KMS-11 (cell line): Measurements from ENCODE around the gene HNRNPH2.

ENCODE experiments used
- H2AFZ ChIP-seq: fragments of 200-600 bp; sonication (generic); 2 replicates; pipeline ENCODE4 v1.6.1; 2016; ENCODE audit warnings: antibody characterized with exemption, mixed run types, low read depth
- H3K27ac ChIP-seq: fragments of 200-600 bp; sonication (generic); 2 replicates; pipeline ENCODE4 v1.6.1; 2016; ENCODE audit warnings: mild to moderate bottlenecking, mixed run types
- H3K27me3 ChIP-seq: fragments of 200-600 bp; sonication (generic); 2 replicates; pipeline ENCODE4 v1.6.1; 2017; ENCODE audit warnings: mild to moderate bottlenecking, low read depth, mixed run types, moderate library complexity; ENCODE audit not compliant: insufficient read depth
- H3K36me3 ChIP-seq: fragments of 200-600 bp; sonication (generic); 2 replicates; pipeline ENCODE4 v1.6.1; 2017; ENCODE audit warnings: mild to moderate bottlenecking, mixed run types; ENCODE audit not compliant: insufficient read depth
- H3K4me1 ChIP-seq: fragments of 200-600 bp; sonication (generic); 2 replicates; pipeline ENCODE4 v1.6.1; 2016; ENCODE audit warnings: mild to moderate bottlenecking, low read depth, mixed run types; ENCODE audit not compliant: poor library complexity, severe bottlenecking
- H3K4me2 ChIP-seq: fragments of 200-600 bp; sonication (generic); 2 replicates; pipeline ENCODE4 v1.7.0; 2016; ENCODE audit warnings: mild to moderate bottlenecking, mixed run types
- H3K4me3 ChIP-seq: fragments of 200-600 bp; sonication (generic); IDR thresholded peaks from 2 replicates; pipeline ENCODE4 v1.6.1; 2017; ENCODE audit warnings: low read depth, low read length, mixed read lengths; ENCODE audit not compliant: insufficient read depth
- H3K79me2 ChIP-seq: fragments of 200-600 bp; sonication (generic); 2 replicates; pipeline ENCODE4 v1.6.1; 2016; ENCODE audit warnings: low read depth, mixed run types; ENCODE audit not compliant: insufficient read depth
- H3K9ac ChIP-seq: fragments of 200-600 bp; sonication (generic); 2 replicates; pipeline ENCODE4 v1.6.1; 2016; ENCODE audit warnings: mild to moderate bottlenecking, mixed run types
- H4K20me1 ChIP-seq: fragments of 200-600 bp; sonication (generic); 2 replicates; pipeline ENCODE4 v1.6.1; 2016; ENCODE audit warnings: mild to moderate bottlenecking, mixed run types; ENCODE audit not compliant: insufficient read depth
- TF ChIP-seq, protein P1 (sequence below): fragments of 200-600 bp; sonication (generic); conservative IDR thresholded peaks from 2 replicates; pipeline ENCODE4 v1.6.1; 2017; ENCODE audit warnings: low read depth, mild to moderate bottlenecking, antibody characterized with exemption, low read length, moderate library complexity, mixed read lengths

The HNRNPH2 gene

DNA sequence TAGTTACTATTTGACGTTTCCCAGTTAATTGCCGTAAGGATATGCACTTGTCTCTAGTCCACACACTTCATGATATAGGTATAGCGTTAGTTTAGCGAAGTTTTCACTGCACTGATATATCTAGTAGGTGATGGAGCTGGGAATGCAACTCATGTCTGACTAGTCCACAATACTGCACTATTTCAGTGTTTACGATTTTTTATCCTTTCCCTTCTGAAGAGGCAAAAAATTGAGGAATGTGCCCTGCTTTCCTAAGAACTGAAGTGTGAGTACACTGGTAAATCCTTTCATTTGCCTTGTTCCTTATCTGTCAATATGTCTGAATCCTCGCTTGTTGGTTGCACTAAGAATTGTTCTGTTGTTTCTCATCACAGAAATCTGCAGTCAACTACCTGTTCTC, 16.2 kb upstream of the HNRNPH2 start:
- TF ChIP-seq, protein P1, sequence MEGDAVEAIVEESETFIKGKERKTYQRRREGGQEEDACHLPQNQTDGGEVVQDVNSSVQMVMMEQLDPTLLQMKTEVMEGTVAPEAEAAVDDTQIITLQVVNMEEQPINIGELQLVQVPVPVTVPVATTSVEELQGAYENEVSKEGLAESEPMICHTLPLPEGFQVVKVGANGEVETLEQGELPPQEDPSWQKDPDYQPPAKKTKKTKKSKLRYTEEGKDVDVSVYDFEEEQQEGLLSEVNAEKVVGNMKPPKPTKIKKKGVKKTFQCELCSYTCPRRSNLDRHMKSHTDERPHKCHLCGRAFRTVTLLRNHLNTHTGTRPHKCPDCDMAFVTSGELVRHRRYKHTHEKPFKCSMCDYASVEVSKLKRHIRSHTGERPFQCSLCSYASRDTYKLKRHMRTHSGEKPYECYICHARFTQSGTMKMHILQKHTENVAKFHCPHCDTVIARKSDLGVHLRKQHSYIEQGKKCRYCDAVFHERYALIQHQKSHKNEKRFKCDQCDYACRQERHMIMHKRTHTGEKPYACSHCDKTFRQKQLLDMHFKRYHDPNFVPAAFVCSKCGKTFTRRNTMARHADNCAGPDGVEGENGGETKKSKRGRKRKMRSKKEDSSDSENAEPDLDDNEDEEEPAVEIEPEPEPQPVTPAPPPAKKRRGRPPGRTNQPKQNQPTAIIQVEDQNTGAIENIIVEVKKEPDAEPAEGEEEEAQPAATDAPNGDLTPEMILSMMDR: no peak
- Histone ChIP-seq H3K36me3 (peaks cover 11% of the 10 kb centered on the region; the same call in 1 of the 2 replicates), H3K27me3 (no peaks in the 10 kb centered on the region), H3K79me2 (peaks cover 27% of the 10 kb centered on the region), H3K27ac (peak overlapping the region; percentile 91), H3K4me2 (peak overlapping the region; percentile 68), H3K4me1 (peaks cover 11% of the 10 kb centered on the region), H3K9ac (peak overlapping the region; percentile 98), H2AFZ (no peak overlapping the region), H4K20me1 (no peaks in the 10 kb centered on the region), H3K4me3 (no peak overlapping the region)

DNA sequence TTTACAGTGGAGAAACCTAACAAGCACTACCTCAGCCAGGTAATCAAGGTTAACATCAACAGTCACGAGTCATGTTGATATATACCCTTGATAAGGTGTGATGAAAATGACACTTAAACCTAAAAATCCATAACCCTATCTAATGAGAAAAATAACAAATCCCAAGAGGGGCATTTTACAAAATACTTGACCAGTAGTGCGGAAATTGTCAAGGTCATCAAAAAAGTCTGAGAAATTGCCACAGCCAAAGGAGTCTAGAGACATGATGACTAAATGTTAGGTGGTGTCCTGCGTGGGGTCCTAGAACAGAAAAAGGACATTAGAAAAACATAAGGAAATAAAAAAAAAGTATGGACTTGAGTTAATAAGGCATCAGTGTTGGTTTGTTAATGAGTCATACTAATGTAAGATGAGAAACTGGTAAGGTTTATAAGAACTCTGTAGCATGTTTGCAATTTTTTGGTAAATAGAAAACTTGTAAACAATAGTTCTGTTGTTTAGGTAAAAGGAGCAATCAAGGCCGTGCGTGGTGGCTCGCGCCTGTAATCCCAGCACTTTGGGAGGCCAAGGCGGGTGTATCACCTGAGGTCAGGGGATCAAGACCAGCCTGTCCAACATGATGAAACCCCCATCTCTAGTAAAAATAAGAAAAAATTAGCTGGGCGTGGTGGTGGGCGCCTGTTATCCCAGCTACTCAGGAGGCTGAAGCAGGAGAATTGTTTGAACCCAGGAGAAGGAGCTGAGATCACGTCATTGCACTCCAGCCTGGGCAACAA, 14.3 kb upstream of the HNRNPH2 start:
- Histone ChIP-seq H3K36me3 (peaks cover 11% of the 10 kb centered on the region; the same call in 1 of the 2 replicates), H4K20me1 (no peaks in the 10 kb centered on the region), H3K4me3 (no peak overlapping the region), H3K27me3 (no peaks in the 10 kb centered on the region), H2AFZ (no peak overlapping the region), H3K27ac (no peak overlapping the region), H3K79me2 (peaks cover 27% of the 10 kb centered on the region), H3K4me1 (peaks cover 11% of the 10 kb centered on the region), H3K4me2 (no peak overlapping the region), H3K9ac (no peak overlapping the region)
- TF ChIP-seq, protein P1: no peak

DNA sequence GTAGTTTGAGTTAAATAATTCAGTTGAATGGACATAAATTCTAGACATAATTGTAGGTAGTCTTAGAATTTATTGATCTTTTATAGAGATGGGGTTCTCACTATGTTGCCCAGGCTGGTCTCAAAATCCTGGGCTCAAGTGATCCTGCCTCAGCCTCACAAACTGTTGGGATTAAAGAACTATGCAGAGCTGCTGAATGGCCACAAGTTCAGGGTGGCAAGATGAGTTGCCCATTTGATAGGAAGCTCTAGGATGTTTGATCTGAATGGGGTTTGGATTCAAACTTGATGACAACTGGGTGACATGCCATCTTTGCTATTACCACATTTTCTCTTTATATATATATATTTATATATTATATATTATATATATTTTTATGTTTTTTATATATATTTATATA, 13.7 kb upstream of the HNRNPH2 start:
- no peak overlapping the region for H3K4me3 ChIP-seq
- no peak overlapping the region for H3K27ac ChIP-seq
- H3K4me2 ChIP-seq: no peak overlapping the region
- H3K4me1 ChIP-seq: peaks cover 11% of the 10 kb centered on the region
- H4K20me1 ChIP-seq: no peaks in the 10 kb centered on the region
- no peak overlapping the region for H3K9ac ChIP-seq
- no peaks in the 10 kb centered on the region for H3K27me3 ChIP-seq
- TF ChIP-seq, protein P1: no peak
- no peak overlapping the region for H2AFZ ChIP-seq
- peaks cover 11% of the 10 kb centered on the region; the same call in 1 of the 2 replicates for H3K36me3 ChIP-seq
- H3K79me2 ChIP-seq: peaks cover 27% of the 10 kb centered on the region

DNA sequence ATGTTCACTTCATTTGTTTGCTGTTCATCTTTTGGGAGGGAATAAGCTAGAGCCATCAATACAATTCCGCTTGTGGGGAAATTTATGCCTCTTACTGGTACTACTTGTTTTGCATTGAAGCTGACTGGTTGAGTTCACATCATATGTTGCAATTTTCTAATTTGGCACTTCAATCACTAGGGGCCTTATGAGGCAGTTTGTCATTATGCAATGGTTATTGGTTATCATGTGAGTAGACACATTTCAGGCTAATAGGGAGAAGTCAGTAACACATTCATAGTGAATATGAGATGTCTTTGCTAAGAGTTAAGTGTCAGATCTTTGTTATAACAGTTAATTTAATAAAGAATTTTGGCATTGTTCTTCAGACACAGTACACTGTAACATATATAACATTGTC, 12.2 kb upstream of the HNRNPH2 start:
- H3K79me2 ChIP-seq: peaks cover 27% of the 10 kb centered on the region
- no peak overlapping the region for H3K4me2 ChIP-seq
- no peaks in the 10 kb centered on the region for H3K27me3 ChIP-seq
- H3K4me1 ChIP-seq: peaks cover 11% of the 10 kb centered on the region
- no peak overlapping the region for H2AFZ ChIP-seq
- H4K20me1 ChIP-seq: no peaks in the 10 kb centered on the region
- H3K4me3 ChIP-seq: no peak overlapping the region
- H3K36me3 ChIP-seq: peaks cover 11% of the 10 kb centered on the region; the same call in 1 of the 2 replicates
- H3K9ac ChIP-seq: no peak overlapping the region
- no peak overlapping the region for H3K27ac ChIP-seq
- TF ChIP-seq, protein P1: no peak
